Bronchus fibroblast of lung (primary cell): ENCODE results near the gene B4GALT6. TPM values are rescaled to one million over a fixed set of nuclear protein-coding genes. Genes with fewer than 3 reads are reported as not detected.

Source experiments
- total RNA-seq: library from RNA; depleted of rRNA; stranded (reverse); fragments of >200 nt; gene quantifications from 2 replicates; pipeline ENCODE4 v1.2.3, GENCODE V29; 2015

The B4GALT6 gene
- total RNA-seq, result 1.8 and 3.0 TPM in 2 replicates

GRCh38 chr18:31684279-31685096 is at the start of gene B4GALT6:
B4GALT6 (minus strand) TSS chr18:31684581; CDS start chr18:31684426, 155 bp downstream.

GRCh38 chr18:31591628-31592027 is 92.8 kb downstream of the B4GALT6 start, which contains the start of gene TTR:
TTR (plus strand) TSS chr18:31591877; CDS start chr18:31591903, 26 bp downstream.

Other genes starting within 250 kb of the B4GALT6 start
- gene DSG3, start 236.8 kb downstream of the B4GALT6 start, total RNA-seq, result under 0.01 TPM in 1 of 2 replicates, not detected in the other
- gene DSG2, start 186.4 kb downstream of the B4GALT6 start, total RNA-seq, result 11.0 and 11.9 TPM in 2 replicates
- gene TTR, start 92.7 kb downstream of the B4GALT6 start, total RNA-seq, result not detected in 2 replicates
- 0.15 TPM in 1 of 2 replicates, not detected in the other for gene SLC25A52, start 76.3 kb upstream of the B4GALT6 start, total RNA-seq